ENCODE results near the gene GPANK1. TPM values are rescaled to one million over a fixed set of nuclear protein-coding genes. Genes with fewer than 3 reads are reported as not detected.

GPANK1 gene
- total RNA-seq, 1 donor from 2014 or later, result 19.2 TPM

DNA sequence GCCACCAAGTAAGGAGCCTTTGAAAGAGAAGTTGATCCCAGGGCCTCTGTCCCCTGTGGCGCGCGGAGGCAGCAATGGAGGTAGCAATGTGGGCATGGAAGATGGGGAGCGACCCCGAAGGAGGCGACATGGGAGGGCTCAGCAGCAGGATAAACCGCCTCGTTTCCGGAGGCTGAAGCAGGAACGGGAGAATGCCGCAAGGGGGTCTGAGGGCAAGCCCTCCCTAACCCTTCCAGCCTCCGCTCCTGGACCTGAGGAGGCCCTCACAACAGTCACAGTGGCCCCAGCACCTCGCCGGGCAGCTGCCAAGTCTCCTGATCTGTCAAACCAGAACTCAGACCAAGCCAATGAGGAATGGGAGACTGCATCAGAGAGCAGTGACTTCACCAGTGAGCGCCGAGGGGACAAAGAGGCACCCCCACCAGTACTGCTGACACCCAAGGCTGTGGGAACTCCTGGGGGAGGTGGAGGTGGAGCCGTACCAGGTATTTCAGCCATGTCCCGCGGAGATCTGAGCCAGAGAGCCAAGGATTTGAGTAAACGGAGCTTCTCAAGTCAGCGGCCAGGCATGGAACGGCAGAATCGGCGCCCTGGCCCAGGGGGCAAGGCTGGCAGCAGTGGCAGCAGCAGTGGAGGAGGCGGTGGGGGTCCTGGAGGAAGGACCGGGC lies 32.4 kb downstream of the GPANK1 start:
- intact Hi-C loops (cut with micrococcal nuclease), result no loop called here
- TF ChIP-seq, protein P1, sequence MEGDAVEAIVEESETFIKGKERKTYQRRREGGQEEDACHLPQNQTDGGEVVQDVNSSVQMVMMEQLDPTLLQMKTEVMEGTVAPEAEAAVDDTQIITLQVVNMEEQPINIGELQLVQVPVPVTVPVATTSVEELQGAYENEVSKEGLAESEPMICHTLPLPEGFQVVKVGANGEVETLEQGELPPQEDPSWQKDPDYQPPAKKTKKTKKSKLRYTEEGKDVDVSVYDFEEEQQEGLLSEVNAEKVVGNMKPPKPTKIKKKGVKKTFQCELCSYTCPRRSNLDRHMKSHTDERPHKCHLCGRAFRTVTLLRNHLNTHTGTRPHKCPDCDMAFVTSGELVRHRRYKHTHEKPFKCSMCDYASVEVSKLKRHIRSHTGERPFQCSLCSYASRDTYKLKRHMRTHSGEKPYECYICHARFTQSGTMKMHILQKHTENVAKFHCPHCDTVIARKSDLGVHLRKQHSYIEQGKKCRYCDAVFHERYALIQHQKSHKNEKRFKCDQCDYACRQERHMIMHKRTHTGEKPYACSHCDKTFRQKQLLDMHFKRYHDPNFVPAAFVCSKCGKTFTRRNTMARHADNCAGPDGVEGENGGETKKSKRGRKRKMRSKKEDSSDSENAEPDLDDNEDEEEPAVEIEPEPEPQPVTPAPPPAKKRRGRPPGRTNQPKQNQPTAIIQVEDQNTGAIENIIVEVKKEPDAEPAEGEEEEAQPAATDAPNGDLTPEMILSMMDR (IDR thresholded peaks at IDR 0.05; ENCODE audit: borderline replicate concordance), result no peak
- Histone ChIP-seq H3K36me3 (peaks cover 100% of the 10 kb centered on the region), H3K27me3 (ENCODE audit: low read depth) (no peaks in the 10 kb centered on the region), H3K4me1 (no peaks in the 10 kb centered on the region), H3K27ac (replicated peaks) (no peak overlapping the region), H3K9me3 (replicated peaks) (no peaks in the 10 kb centered on the region), H3K4me3 (no peak overlapping the region)
- no peak for DNase-seq

DNA sequence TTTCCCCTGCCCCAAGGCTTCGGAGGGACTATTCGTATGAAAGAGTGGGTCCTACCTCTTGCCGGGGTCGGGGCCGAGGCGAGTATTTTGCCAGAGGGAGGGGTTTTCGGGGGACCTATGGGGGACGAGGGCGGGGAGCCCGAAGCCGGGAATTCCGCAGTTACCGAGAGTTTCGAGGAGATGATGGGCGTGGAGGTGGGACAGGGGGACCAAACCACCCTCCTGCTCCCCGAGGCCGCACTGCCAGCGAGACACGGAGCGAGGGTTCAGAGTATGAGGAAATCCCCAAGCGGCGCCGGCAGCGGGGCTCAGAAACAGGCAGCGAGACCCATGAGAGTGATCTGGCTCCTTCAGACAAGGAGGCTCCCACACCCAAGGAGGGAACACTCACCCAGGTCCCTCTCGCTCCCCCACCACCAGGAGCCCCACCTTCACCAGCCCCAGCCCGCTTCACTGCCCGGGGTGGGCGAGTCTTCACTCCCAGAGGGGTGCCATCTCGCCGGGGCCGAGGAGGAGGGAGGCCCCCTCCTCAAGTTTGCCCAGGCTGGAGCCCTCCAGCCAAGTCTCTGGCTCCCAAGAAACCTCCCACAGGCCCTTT lies 33.0 kb downstream of the GPANK1 start:
- TF ChIP-seq, protein P1 (IDR thresholded peaks at IDR 0.05; ENCODE audit: borderline replicate concordance), result no peak
- intact Hi-C loops (cut with micrococcal nuclease), result no loop called here
- no peak for DNase-seq
- Histone ChIP-seq H3K4me3 (no peak overlapping the region), H3K36me3 (peaks cover 100% of the 10 kb centered on the region), H3K27me3 (ENCODE audit: low read depth) (no peaks in the 10 kb centered on the region), H3K27ac (replicated peaks) (no peak overlapping the region), H3K9me3 (replicated peaks) (no peaks in the 10 kb centered on the region), H3K4me1 (no peaks in the 10 kb centered on the region)

DNA sequence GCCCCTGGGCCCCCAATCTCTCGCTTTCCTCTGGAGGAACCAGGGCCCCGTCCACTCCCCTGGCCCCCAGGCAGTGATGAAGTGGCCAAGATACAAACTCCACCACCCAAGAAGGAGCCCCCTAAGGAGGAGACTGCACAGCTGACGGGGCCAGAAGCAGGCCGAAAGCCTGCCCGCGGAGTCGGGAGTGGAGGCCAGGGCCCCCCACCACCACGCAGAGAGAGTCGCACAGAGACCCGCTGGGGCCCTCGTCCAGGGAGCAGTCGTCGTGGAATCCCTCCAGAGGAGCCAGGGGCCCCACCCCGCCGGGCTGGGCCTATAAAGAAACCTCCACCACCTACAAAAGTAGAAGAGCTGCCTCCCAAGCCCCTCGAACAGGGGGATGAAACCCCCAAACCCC lies 33.6 kb downstream of the GPANK1 start:
- peaks cover 100% of the 10 kb centered on the region for H3K36me3 ChIP-seq
- TF ChIP-seq, protein P1 (IDR thresholded peaks at IDR 0.05; ENCODE audit: borderline replicate concordance), result no peak
- no peaks in the 10 kb centered on the region for H3K4me1 ChIP-seq
- no peak overlapping the region for H3K27ac ChIP-seq (replicated peaks)
- no peaks in the 10 kb centered on the region for H3K27me3 ChIP-seq (ENCODE audit: low read depth)
- intact Hi-C loops (cut with micrococcal nuclease), result no loop called here
- no peak for DNase-seq
- no peak overlapping the region for H3K4me3 ChIP-seq
- no peaks in the 10 kb centered on the region for H3K9me3 ChIP-seq (replicated peaks)

DNA sequence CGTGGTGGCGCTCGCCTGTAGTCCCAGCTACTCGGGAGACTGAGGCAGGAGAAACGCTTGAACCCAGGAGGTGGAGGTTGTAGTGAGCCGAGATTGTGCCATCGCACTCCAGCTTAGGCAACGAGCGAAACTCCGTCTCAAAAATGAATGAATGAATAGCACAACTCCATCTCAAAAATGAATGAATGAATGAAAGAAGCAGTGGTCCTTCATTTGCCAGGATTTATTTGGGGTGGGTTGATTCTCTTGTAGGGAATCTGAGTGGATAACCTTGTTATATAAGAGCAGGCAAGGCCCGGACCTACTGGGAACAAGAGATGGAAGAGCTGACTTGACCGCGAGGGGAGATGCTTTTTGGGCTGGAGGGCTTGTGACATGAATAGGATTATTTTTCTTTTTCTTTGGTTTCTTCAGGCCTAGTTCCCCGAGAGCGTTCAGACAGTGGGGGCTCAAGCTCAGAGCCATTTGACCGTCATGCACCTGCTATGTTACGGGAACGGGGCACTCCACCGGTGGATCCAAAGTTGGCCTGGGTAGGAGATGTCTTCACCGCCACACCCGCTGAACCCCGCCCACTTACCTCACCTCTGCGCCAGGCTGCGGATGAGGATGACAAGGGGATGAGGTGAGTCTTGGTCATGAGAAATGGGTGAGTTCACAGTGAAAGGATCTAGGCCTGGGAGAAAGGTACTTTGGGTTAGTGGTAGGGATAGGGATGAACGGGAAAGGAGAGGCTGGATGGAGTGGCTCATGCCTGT lies 34.4 kb downstream of the GPANK1 start:
- TF ChIP-seq, protein P1 (IDR thresholded peaks at IDR 0.05; ENCODE audit: borderline replicate concordance), result no peak
- Histone ChIP-seq H3K36me3 (peaks cover 100% of the 10 kb centered on the region), H3K27ac (replicated peaks) (no peak overlapping the region), H3K4me3 (no peak overlapping the region), H3K4me1 (no peaks in the 10 kb centered on the region), H3K9me3 (replicated peaks) (no peaks in the 10 kb centered on the region), H3K27me3 (ENCODE audit: low read depth) (no peaks in the 10 kb centered on the region)
- intact Hi-C loops (cut with micrococcal nuclease), result no loop called here
- no peak for DNase-seq

DNA sequence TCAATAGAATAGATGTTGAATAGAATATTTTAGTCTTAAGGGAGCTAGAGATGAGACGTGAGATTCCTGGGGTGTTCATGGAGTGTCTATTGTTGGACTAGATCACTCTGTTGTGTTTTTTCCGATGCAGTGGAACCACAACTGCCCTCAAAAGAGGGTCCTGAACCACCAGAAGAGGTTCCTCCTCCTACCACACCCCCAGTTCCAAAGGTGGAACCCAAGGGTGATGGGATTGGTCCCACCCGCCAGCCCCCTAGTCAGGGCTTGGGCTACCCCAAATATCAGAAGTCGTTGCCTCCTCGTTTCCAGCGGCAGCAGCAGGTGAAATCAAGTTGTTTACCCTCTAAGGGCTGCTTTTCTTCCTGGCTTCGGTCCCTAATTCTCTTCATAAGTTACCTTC lies 35.8 kb downstream of the GPANK1 start:
- intact Hi-C loops (cut with micrococcal nuclease), result no loop called here
- no peak for DNase-seq
- Histone ChIP-seq H3K4me3 (no peak overlapping the region), H3K36me3 (peaks cover 100% of the 10 kb centered on the region), H3K27ac (replicated peaks) (no peak overlapping the region), H3K4me1 (no peaks in the 10 kb centered on the region), H3K9me3 (replicated peaks) (no peaks in the 10 kb centered on the region), H3K27me3 (ENCODE audit: low read depth) (no peaks in the 10 kb centered on the region)
- TF ChIP-seq, protein P1 (IDR thresholded peaks at IDR 0.05; ENCODE audit: borderline replicate concordance), result no peak
